Measurements from ENCODE around the gene TDRD15.
"Not testable (repeated sequence)": the region's sequence is repeated elsewhere in the genome, so short reads cannot be mapped to it uniquely, and the experiment has no call there.

The TDRD15 gene

GRCh38 chr2:21123473-21124393 lies at the start of gene TDRD15:
TSS of gene TDRD15 (plus strand) at chr2:21123968. CDS start at chr2:21137468, 13,500 bp downstream.
- Mint-ChIP-seq H3K27me3 (peaks cover 3% of the 10 kb centered on the region), H3K36me3 (no peaks in the 10 kb centered on the region), H3K9me3 (ENCODE audit: low read depth) (no peaks in the 10 kb centered on the region), H3K4me1 (ENCODE audit: low read depth) (no peaks in the 10 kb centered on the region), H3K4me3 (no peak within 1 kb of the TSS), H3K27ac (no peak within 1 kb of the TSS)

- no peaks in the 10 kb centered on the region for H3K36me3 Mint-ChIP-seq
- H3K27me3 Mint-ChIP-seq = peaks cover 6% of the 10 kb centered on the region
- no peak overlapping the region for H3K4me3 Mint-ChIP-seq
Observed at GRCh38 chr2:21078296-21078695, 45.5 kb upstream of the TDRD15 start.

GRCh38 chr2:21083482-21083881 lies 40.3 kb upstream of the TDRD15 start:
- peaks cover 2% of the 10 kb centered on the region for H3K27me3 Mint-ChIP-seq
- H3K4me3 Mint-ChIP-seq = no peak overlapping the region
- H3K27ac Mint-ChIP-seq = no peak overlapping the region
- no peaks in the 10 kb centered on the region for H3K4me1 Mint-ChIP-seq (ENCODE audit: low read depth)
- H3K36me3 Mint-ChIP-seq = no peaks in the 10 kb centered on the region
- no peaks in the 10 kb centered on the region for H3K9me3 Mint-ChIP-seq (ENCODE audit: low read depth)

More at GRCh38 chr2:21078296-21078695, 45.5 kb upstream of the TDRD15 start:
- no peak overlapping the region for H3K27ac Mint-ChIP-seq
- no peaks in the 10 kb centered on the region for H3K4me1 Mint-ChIP-seq (ENCODE audit: low read depth)
- no peaks in the 10 kb centered on the region for H3K9me3 Mint-ChIP-seq (ENCODE audit: low read depth)

- Mint-ChIP-seq H3K4me1 (ENCODE audit: low read depth) (no peaks in the 10 kb centered on the region), H3K36me3 (no peaks in the 10 kb centered on the region), H3K4me3 (no peak overlapping the region), H3K27me3 (peaks cover 2% of the 10 kb centered on the region), H3K27ac (no peak overlapping the region), H3K9me3 (ENCODE audit: low read depth) (no peaks in the 10 kb centered on the region)
Observed at GRCh38 chr2:21084401-21084800, 39.4 kb upstream of the TDRD15 start.

- Mint-ChIP-seq H3K27ac (no peak overlapping the region), H3K9me3 (ENCODE audit: low read depth) (no peaks in the 10 kb centered on the region), H3K4me3 (no peak overlapping the region), H3K27me3 (peaks cover 4% of the 10 kb centered on the region), H3K4me1 (ENCODE audit: low read depth) (no peaks in the 10 kb centered on the region), H3K36me3 (no peaks in the 10 kb centered on the region)
Observed at GRCh38 chr2:21092308-21092869, 31.4 kb upstream of the TDRD15 start.

- Mint-ChIP-seq H3K4me3 (no peak overlapping the region), H3K9me3 (ENCODE audit: low read depth) (no peaks in the 10 kb centered on the region), H3K27me3 (peaks cover 4% of the 10 kb centered on the region), H3K4me1 (ENCODE audit: low read depth) (no peaks in the 10 kb centered on the region), H3K27ac (no peak overlapping the region), H3K36me3 (no peaks in the 10 kb centered on the region)
Observed at GRCh38 chr2:21095178-21095577, 28.6 kb upstream of the TDRD15 start.

GRCh38 chr2:21095714-21096113 lies 28.1 kb upstream of the TDRD15 start:
- Mint-ChIP-seq H3K27ac (no peak overlapping the region), H3K4me3 (no peak overlapping the region), H3K27me3 (peaks cover 4% of the 10 kb centered on the region), H3K36me3 (no peaks in the 10 kb centered on the region), H3K4me1 (ENCODE audit: low read depth) (no peaks in the 10 kb centered on the region), H3K9me3 (ENCODE audit: low read depth) (no peaks in the 10 kb centered on the region)

- Mint-ChIP-seq H3K36me3 (no peaks in the 10 kb centered on the region), H3K4me1 (ENCODE audit: low read depth) (no peaks in the 10 kb centered on the region), H3K9me3 (ENCODE audit: low read depth) (no peaks in the 10 kb centered on the region), H3K4me3 (no peak overlapping the region), H3K27ac (no peak overlapping the region), H3K27me3 (peaks cover 3% of the 10 kb centered on the region)
Observed at GRCh38 chr2:21096458-21096857, 27.3 kb upstream of the TDRD15 start.

- no peak overlapping the region for H3K4me3 Mint-ChIP-seq
- no peak overlapping the region for H3K27ac Mint-ChIP-seq
- H3K27me3 Mint-ChIP-seq = peaks cover 3% of the 10 kb centered on the region
- H3K9me3 Mint-ChIP-seq (ENCODE audit: low read depth) = no peaks in the 10 kb centered on the region
- H3K4me1 Mint-ChIP-seq (ENCODE audit: low read depth) = no peaks in the 10 kb centered on the region
- H3K36me3 Mint-ChIP-seq = no peaks in the 10 kb centered on the region
Observed at GRCh38 chr2:21097331-21097730, 26.4 kb upstream of the TDRD15 start.

- Mint-ChIP-seq H3K4me3 (no peak overlapping the region), H3K27ac (no peak overlapping the region), H3K4me1 (ENCODE audit: low read depth) (no peaks in the 10 kb centered on the region), H3K36me3 (no peaks in the 10 kb centered on the region), H3K9me3 (ENCODE audit: low read depth) (no peaks in the 10 kb centered on the region), H3K27me3 (peaks cover 3% of the 10 kb centered on the region)
Observed at GRCh38 chr2:21098294-21098693, 25.5 kb upstream of the TDRD15 start.

GRCh38 chr2:21099281-21099907 lies 24.4 kb upstream of the TDRD15 start:
- Mint-ChIP-seq H3K9me3 (ENCODE audit: low read depth) (no peaks in the 10 kb centered on the region), H3K27me3 (peaks cover 3% of the 10 kb centered on the region), H3K4me3 (no peak overlapping the region), H3K27ac (no peak overlapping the region), H3K4me1 (ENCODE audit: low read depth) (no peaks in the 10 kb centered on the region), H3K36me3 (no peaks in the 10 kb centered on the region)

GRCh38 chr2:21101514-21102155 lies 22.1 kb upstream of the TDRD15 start:
- H3K27ac Mint-ChIP-seq; H3K9me3 Mint-ChIP-seq (ENCODE audit: low read depth); H3K4me1 Mint-ChIP-seq (ENCODE audit: low read depth): not testable (repeated sequence)

GRCh38 chr2:21102356-21102755 lies 21.4 kb upstream of the TDRD15 start:
- H3K36me3 Mint-ChIP-seq = no peaks in the 10 kb centered on the region
- H3K27me3 Mint-ChIP-seq = no peaks in the 10 kb centered on the region
- H3K4me1 Mint-ChIP-seq (ENCODE audit: low read depth) = no peaks in the 10 kb centered on the region
- H3K27ac Mint-ChIP-seq = no peak overlapping the region
- H3K9me3 Mint-ChIP-seq (ENCODE audit: low read depth) = no peaks in the 10 kb centered on the region
- H3K4me3 Mint-ChIP-seq = no peak overlapping the region

More at GRCh38 chr2:21101514-21102155, 22.1 kb upstream of the TDRD15 start:
- not testable (repeated sequence) for H3K4me3 Mint-ChIP-seq, H3K27me3 Mint-ChIP-seq, H3K36me3 Mint-ChIP-seq

- no peaks in the 10 kb centered on the region for H3K36me3 Mint-ChIP-seq
- no peak overlapping the region for H3K4me3 Mint-ChIP-seq
- H3K27me3 Mint-ChIP-seq = no peaks in the 10 kb centered on the region
Observed at GRCh38 chr2:21103274-21103891, 20.4 kb upstream of the TDRD15 start.

More at GRCh38 chr2:21103274-21103891, 20.4 kb upstream of the TDRD15 start:
- Mint-ChIP-seq H3K4me1 (ENCODE audit: low read depth) (no peaks in the 10 kb centered on the region), H3K9me3 (ENCODE audit: low read depth) (no peaks in the 10 kb centered on the region), H3K27ac (no peak overlapping the region)

All from activated naive CD8-positive, alpha-beta T cell (primary cell).